Spleen (tissue), 11 donors: Measurements from ENCODE around the gene ODAD3. TPM values are rescaled to one million over a fixed set of nuclear protein-coding genes. Genes with fewer than 3 reads are reported as not detected.

Source experiments
- DNase-seq: peaks from one replicate; pipeline ENCODE4 v3.0.0-alpha.2; 2020
- H3K27ac ChIP-seq, 8 donors: fragments of 200-600 bp; sonication (generic) in 7 of 8; 1 replicate in 4 of 8; 2 replicates in 4 of 8; pipeline versions ENCODE4 v1.5.0 to v1.8.0; 2016 to 2021; ENCODE audit warnings: inconsistent platforms in 4 of 8, mild to moderate bottlenecking in 4 of 8, moderate library complexity in 1 of 8
- H3K27me3 ChIP-seq, 7 donors: fragments of 200-600 bp; sonication (generic) in 6 of 7; replicated peaks in 1 of 7; 1 replicate in 4 of 7; 2 replicates in 3 of 7; pipeline versions ENCODE4 v1.5.0 to v1.8.0; 2016 to 2021; ENCODE audit warnings: inconsistent platforms in 3 of 7, mild to moderate bottlenecking in 1 of 7
- H3K36me3 ChIP-seq, 6 donors: fragments of 200-600 bp; sonication (generic) in 5 of 6; 1 replicate in 4 of 6; 2 replicates in 2 of 6; pipeline versions ENCODE4 v1.5.0 to v1.8.0; 2016 to 2021; ENCODE audit warnings: inconsistent platforms in 2 of 6
- H3K4me1 ChIP-seq, 6 donors: fragments of 200-600 bp; sonication (generic) in 5 of 6; 1 replicate in 3 of 6; 2 replicates in 3 of 6; pipeline versions ENCODE4 v1.5.0 to v1.8.0; 2016 to 2021; ENCODE audit warnings: inconsistent platforms in 3 of 6
- H3K4me3 ChIP-seq, 8 donors: fragments of 200-600 bp; sonication (generic) in 7 of 8; 1 replicate in 4 of 8; 2 replicates in 4 of 8; pipeline versions ENCODE4 v1.5.0 to v1.8.0; 2016 to 2021; ENCODE audit warnings: inconsistent platforms in 4 of 8, mild to moderate bottlenecking in 4 of 8, moderate library complexity in 2 of 8
- H3K9me3 ChIP-seq, 8 donors: fragments of 200-600 bp; sonication (generic) in 7 of 8; 1 replicate in 4 of 8; 2 replicates in 4 of 8; pipeline versions ENCODE4 v1.5.0 to v1.8.0; 2016 to 2021; ENCODE audit warnings: inconsistent platforms in 4 of 8
- POLR2A ChIP-seq, 3 donors: fragments of 450-650 bp; IDR thresholded peaks; one replicate each; pipeline ENCODE4 v1.5.1; 2017; ENCODE audit warnings: antibody characterized with exemption in 3 of 3, mild to moderate bottlenecking in 1 of 3
- POLR2AphosphoS5 ChIP-seq, 3 donors: sonication (generic); formaldehyde crosslinking; IDR thresholded peaks; one replicate each; pipeline ENCODE4 v1.5.1; 2017; ENCODE audit warnings: antibody characterized with exemption in 3 of 3
- WGBS, 5 donors: extraction: QIAGEN DNeasy Blood & Tissue Kit in 3 of 5; methylation state at CpG; one replicate each; pipeline versions ENCODE4 v1.1.5 to v1.1.7; 2013 to 2018; 5-methylcytosine and 5-hydroxymethylcytosine counted together
- intact Hi-C: fragments of 100-400 bp; cut with DNase I; formaldehyde crosslinking; loops from one replicate; pipeline ENCODE4 v1.15.0; 2023; ENCODE audit warnings: low total_unique reads
- polyA plus RNA-seq, 3 donors: library from polyadenylated mRNA; stranded (reverse); fragments of 200-250 nt; gene quantifications; one replicate each; pipeline ENCODE4 v1.2.1, GENCODE V29; 2013
- total RNA-seq, 7 donors: library from RNA; depleted of rRNA in 3 of 7; stranded (reverse); fragments of >200 nt in 3 of 7; fragmentation: NEBNext Ultra II Directional in 4 of 7; extraction: Animal tissue kit (Norgen Biotek cat#: 25700) in 4 of 7; gene quantifications; one replicate each; pipeline versions ENCODE4 v1.1.0 to v1.2.1, GENCODE V29; 2016 to 2021
- TF ChIP-seq, protein P1 (sequence below), 11 experiments: fragments of 200-600 bp in 7 of 11; fragments of 450-650 bp in 4 of 11; sonication (generic) in 4 of 11; IDR thresholded peaks in 8 of 11; conservative IDR thresholded peaks in 3 of 11; 1 replicate in 7 of 11; 2 replicates in 4 of 11; pipeline versions ENCODE4 v1.4.0 to v1.8.0; 2016 to 2021; ENCODE audit warnings: antibody characterized with exemption in 11 of 11, inconsistent platforms in 4 of 11, mild to moderate bottlenecking in 1 of 11
- donor health status: healthy with polysubstance abuse.
- donor health status: DM: no; HTN: no; CAD: no; lungs with moderate emphysema.
- donor health status: DM: no; HTN: no; CAD: no.
- donor health status: Bipolar disorder and iron deficiency.
- donor health status: healthy.
- donor health status: DM: no; HTN: no; CAD: no.
- donor health status: DM: yes; HTN: yes; CAD: no.

Gene ODAD3
- total and polyA plus RNA-seq, 10 donors: 0.23 to 2.3 (median 1.3) TPM

DNA sequence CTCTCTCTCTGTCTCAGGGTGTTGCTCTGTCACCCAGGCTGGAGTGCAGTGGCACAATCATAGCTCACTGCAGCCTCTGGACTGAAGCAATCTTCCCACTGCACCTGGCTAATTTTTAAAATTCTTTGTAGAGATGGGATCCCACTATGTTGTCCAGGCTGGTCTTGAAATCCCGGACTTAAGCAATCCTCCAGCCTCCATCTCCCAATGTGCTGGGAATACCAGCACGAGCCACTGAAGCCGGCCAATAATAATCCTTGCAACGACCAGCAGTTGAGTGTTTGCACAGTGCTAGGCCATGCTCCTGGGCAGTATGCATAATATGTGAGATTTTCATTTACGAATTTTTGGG lies 50.2 kb downstream of the ODAD3 start:
- peaks cover 0 to 26% (median 0%) of the 10 kb centered on the region in 7 donors for H3K27me3 ChIP-seq
- H3K27ac ChIP-seq: peak overlapping the region in 3 of 8 donors; percentile 76 to 97 (median 81)
- 88 to 93% (median 90%) methylated on average over 5 of the region's 5 CpGs for WGBS, 5 donors
- no peak for DNase-seq
- intact Hi-C loops: loop anchor here (5.0 kb wide), 1 partner anchor 53 kb away; the partner anchor contains the start of genes ODAD3 and PRKCSH
- H3K4me1 ChIP-seq: peaks cover 14 to 74% (median 59%) of the 10 kb centered on the region in 6 donors
- no peak overlapping the region for H3K4me3 ChIP-seq
- TF ChIP-seq POLR2A (IDR thresholded peaks at IDR 0.05) (no peak), POLR2AphosphoS5 (IDR thresholded peaks at IDR 0.05) (no peak)
- TF ChIP-seq, protein P1, sequence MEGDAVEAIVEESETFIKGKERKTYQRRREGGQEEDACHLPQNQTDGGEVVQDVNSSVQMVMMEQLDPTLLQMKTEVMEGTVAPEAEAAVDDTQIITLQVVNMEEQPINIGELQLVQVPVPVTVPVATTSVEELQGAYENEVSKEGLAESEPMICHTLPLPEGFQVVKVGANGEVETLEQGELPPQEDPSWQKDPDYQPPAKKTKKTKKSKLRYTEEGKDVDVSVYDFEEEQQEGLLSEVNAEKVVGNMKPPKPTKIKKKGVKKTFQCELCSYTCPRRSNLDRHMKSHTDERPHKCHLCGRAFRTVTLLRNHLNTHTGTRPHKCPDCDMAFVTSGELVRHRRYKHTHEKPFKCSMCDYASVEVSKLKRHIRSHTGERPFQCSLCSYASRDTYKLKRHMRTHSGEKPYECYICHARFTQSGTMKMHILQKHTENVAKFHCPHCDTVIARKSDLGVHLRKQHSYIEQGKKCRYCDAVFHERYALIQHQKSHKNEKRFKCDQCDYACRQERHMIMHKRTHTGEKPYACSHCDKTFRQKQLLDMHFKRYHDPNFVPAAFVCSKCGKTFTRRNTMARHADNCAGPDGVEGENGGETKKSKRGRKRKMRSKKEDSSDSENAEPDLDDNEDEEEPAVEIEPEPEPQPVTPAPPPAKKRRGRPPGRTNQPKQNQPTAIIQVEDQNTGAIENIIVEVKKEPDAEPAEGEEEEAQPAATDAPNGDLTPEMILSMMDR (IDR thresholded peaks at IDR 0.05 in 8 of 11, conservative IDR thresholded peaks at IDR 0.05 in 3 of 11): no peak
- no peaks in the 10 kb centered on the region for H3K9me3 ChIP-seq
- no peaks in the 10 kb centered on the region for H3K36me3 ChIP-seq

DNA sequence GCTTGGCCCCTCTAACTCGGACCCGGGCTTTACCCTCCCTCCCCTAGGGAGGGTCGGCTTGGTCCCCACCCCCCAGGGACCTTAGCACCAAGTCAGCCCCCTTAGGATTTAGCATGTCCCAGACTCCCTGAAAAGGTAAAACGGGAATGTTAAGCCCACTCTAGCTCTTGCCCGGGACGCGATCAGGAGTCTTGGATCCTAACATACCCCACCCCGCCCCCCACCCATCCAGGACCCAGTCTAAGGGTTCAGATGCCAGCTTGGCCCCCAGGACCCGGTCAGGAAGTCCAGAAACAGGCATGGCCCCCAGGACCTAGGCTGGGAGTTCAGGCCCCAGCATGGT lies 51.2 kb downstream of the ODAD3 start:
- Histone ChIP-seq H3K4me3 (peak overlapping the region; percentile 31 to 81 (median 46)), H3K9me3 (no peaks in the 10 kb centered on the region), H3K27me3 (peaks cover 0 to 26% (median 0%) of the 10 kb centered on the region in 7 donors), H3K36me3 (peaks cover 0 to 5% (median 0%) of the 10 kb centered on the region in 6 donors), H3K27ac (peak overlapping the region in 7 of 8 donors; percentile 51 to 97 (median 76)), H3K4me1 (peaks cover 14 to 84% (median 62%) of the 10 kb centered on the region in 6 donors)
- TF ChIP-seq POLR2AphosphoS5 (IDR thresholded peaks at IDR 0.05) (no peak), POLR2A (IDR thresholded peaks at IDR 0.05) (no peak)
- TF ChIP-seq, protein P1 (IDR thresholded peaks at IDR 0.05 in 8 of 11, conservative IDR thresholded peaks at IDR 0.05 in 3 of 11): no peak
- 2 to 7% (median 5%) methylated on average over 9 of the region's 9 CpGs for WGBS, 5 donors
- DNase-seq: no peak
- intact Hi-C loops: loop anchor here (5.0 kb wide), 1 partner anchor 54 kb away; the partner anchor contains the start of genes ODAD3 and PRKCSH

DNA sequence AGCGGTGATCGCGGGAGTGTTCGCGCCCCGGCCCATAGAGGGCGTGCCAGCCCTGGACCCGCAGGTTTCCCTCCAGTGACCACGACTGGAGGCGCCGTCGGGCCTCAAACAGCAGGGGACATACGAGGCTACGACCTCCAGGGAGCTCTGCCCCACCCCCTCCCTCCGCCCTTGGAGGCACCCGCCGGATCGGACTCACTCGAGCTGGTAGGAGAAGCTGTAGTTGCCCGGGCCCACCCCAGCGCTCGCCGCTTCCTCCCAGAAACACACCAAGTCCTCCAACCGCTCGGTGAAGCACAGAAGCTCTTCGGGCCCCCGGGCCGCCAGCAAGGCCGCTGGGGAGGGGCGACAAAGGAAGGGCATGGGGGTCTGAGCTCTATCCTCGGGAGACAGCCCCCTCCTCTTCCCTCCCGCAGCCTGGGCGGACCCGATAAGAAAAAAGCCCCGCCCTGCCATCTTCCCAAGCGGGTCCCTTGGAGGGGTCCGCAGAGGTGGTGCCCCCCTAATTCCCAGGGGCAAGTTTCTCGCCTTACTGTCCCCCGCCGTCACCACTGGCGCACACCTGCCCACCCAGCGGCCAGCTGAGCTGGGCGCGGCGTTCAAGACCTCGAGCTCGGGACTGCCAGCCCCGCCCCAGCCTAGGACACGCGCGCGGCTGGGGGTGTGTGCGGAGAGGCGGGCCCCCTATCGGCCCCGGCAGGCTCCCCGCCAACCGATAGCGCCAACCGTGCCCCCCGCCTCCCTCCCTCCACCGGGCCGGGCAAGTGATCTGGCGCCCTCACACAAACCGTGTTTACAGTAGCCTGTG lies 51.8 kb downstream of the ODAD3 start:
- H3K9me3 ChIP-seq: no peaks in the 10 kb centered on the region
- H3K27me3 ChIP-seq: peaks cover 0 to 26% (median 0%) of the 10 kb centered on the region in 7 donors
- TF ChIP-seq POLR2A (IDR thresholded peaks at IDR 0.05) (no peak), POLR2AphosphoS5 (IDR thresholded peaks at IDR 0.05) (peak; percentile 48 to 64 (median 51))
- TF ChIP-seq, protein P1 (IDR thresholded peaks at IDR 0.05 in 8 of 11, conservative IDR thresholded peaks at IDR 0.05 in 3 of 11): peak in 10 of 11 experiments; percentile 48 to 82 (median 74)
- WGBS, 5 donors: 1 to 2% (median 1%) methylated on average over 27 to 65 of the region's 65 CpGs
- peak; percentile 91 for DNase-seq
- peak overlapping the region; percentile 2 to 97 (median 75) for H3K27ac ChIP-seq
- peaks cover 15 to 90% (median 66%) of the 10 kb centered on the region in 6 donors for H3K4me1 ChIP-seq
- intact Hi-C loops: loop anchor here (5.0 kb wide), 1 partner anchor 54 kb away; the partner anchor contains the start of genes ODAD3 and PRKCSH
- peak overlapping the region; percentile 31 to 81 (median 46) for H3K4me3 ChIP-seq
- H3K36me3 ChIP-seq: peaks cover 0 to 11% (median 2%) of the 10 kb centered on the region in 6 donors
